HG03565 (cell line): ENCODE results near the gene ZNF578.
A peak's percentile ranks its signal among the peaks of the same experiment; 100 is the strongest.
"Not testable (repeated sequence)": the region's sequence is repeated elsewhere in the genome, so short reads cannot be mapped to it uniquely, and the experiment has no call there.

Experiments used
- ATAC-seq: cut with Tn5 transposase; IDR thresholded peaks from one replicate; pipeline ENCODE4 v1.9.1; 2021; ENCODE audit warnings: mild to moderate bottlenecking, moderate library complexity; ENCODE audit not compliant: unreplicated experiment

ZNF578 gene

GRCh38 chr19:52507266-52507665 lies 53.9 kb downstream of the ZNF578 start:
- no peak for ATAC-seq

GRCh38 chr19:52516191-52516590 lies 62.8 kb downstream of the ZNF578 start:
- no peak for ATAC-seq

- ATAC-seq: no peak
Observed at GRCh38 chr19:52518646-52519045, 65.3 kb downstream of the ZNF578 start.

- ATAC-seq: not testable (repeated sequence)
Observed at GRCh38 chr19:52519175-52519574, 65.8 kb downstream of the ZNF578 start.

GRCh38 chr19:52520013-52520412 lies 66.7 kb downstream of the ZNF578 start:
- no peak for ATAC-seq

- ATAC-seq: no peak
Observed at GRCh38 chr19:52522551-52522950, 69.2 kb downstream of the ZNF578 start.

- no peak for ATAC-seq
Observed at GRCh38 chr19:52524086-52524485, 70.7 kb downstream of the ZNF578 start.

GRCh38 chr19:52527134-52527955 lies 74.0 kb downstream of the ZNF578 start, which contains the start of gene ZNF808:
TSS of gene ZNF808 (plus strand) at chr19:52527668. CDS start at chr19:52543285, 15,617 bp downstream.
- ATAC-seq: peak; percentile 77

- no peak for ATAC-seq
Observed at GRCh38 chr19:52527956-52528351, 74.6 kb downstream of the ZNF578 start.

GRCh38 chr19:52532480-52532879 lies 79.1 kb downstream of the ZNF578 start:
- no peak for ATAC-seq

- no peak for ATAC-seq
Observed at GRCh38 chr19:52533901-52534300, 80.5 kb downstream of the ZNF578 start.

GRCh38 chr19:52535385-52535770 lies 82.0 kb downstream of the ZNF578 start:
- ATAC-seq: not testable (repeated sequence)

GRCh38 chr19:52535771-52536447 lies 82.6 kb downstream of the ZNF578 start:
- ATAC-seq: peak; percentile 67

- no peak for ATAC-seq
Observed at GRCh38 chr19:52536448-52536800, 83.1 kb downstream of the ZNF578 start.

- not testable (repeated sequence) for ATAC-seq
Observed at GRCh38 chr19:52538815-52539214, 85.5 kb downstream of the ZNF578 start.

- ATAC-seq: not testable (repeated sequence)
Observed at GRCh38 chr19:52541176-52541575, 87.8 kb downstream of the ZNF578 start.

GRCh38 chr19:52541608-52542007 lies 88.3 kb downstream of the ZNF578 start:
- ATAC-seq: no peak

GRCh38 chr19:52542541-52542940 lies 89.2 kb downstream of the ZNF578 start:
- ATAC-seq: not testable (repeated sequence)

GRCh38 chr19:52542984-52543664 lies 89.8 kb downstream of the ZNF578 start:
- no peak for ATAC-seq

GRCh38 chr19:52554216-52554971 lies 101.0 kb downstream of the ZNF578 start:
- ATAC-seq: no peak
